ENCODE data around the gene TMEM165.

GRCh38 chr4:55440786-55441185 is 45.0 kb downstream of the TMEM165 start:
- TF ChIP-seq, protein P1, sequence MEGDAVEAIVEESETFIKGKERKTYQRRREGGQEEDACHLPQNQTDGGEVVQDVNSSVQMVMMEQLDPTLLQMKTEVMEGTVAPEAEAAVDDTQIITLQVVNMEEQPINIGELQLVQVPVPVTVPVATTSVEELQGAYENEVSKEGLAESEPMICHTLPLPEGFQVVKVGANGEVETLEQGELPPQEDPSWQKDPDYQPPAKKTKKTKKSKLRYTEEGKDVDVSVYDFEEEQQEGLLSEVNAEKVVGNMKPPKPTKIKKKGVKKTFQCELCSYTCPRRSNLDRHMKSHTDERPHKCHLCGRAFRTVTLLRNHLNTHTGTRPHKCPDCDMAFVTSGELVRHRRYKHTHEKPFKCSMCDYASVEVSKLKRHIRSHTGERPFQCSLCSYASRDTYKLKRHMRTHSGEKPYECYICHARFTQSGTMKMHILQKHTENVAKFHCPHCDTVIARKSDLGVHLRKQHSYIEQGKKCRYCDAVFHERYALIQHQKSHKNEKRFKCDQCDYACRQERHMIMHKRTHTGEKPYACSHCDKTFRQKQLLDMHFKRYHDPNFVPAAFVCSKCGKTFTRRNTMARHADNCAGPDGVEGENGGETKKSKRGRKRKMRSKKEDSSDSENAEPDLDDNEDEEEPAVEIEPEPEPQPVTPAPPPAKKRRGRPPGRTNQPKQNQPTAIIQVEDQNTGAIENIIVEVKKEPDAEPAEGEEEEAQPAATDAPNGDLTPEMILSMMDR (conservative IDR thresholded peaks at IDR 0.05; ENCODE audit: low read depth, low read length) = no peak
- TF ChIP-seq POLR2A (IDR thresholded peaks at IDR 0.05; ENCODE audit: low read depth, low read length) (no peak), USF2 (IDR thresholded peaks at IDR 0.05; ENCODE audit: low read depth, low read length) (no peak), NFE2L2 (IDR thresholded peaks at IDR 0.05; ENCODE audit: low read depth, low read length) (no peak), MXI1 (IDR thresholded peaks at IDR 0.05; ENCODE audit: borderline replicate concordance, low read depth, low read length) (no peak), ELK1 (IDR thresholded peaks at IDR 0.05; ENCODE audit: borderline replicate concordance, low read depth, low read length) (no peak), RFX5 (IDR thresholded peaks at IDR 0.05; ENCODE audit: low read depth, low read length) (no peak), MAFK (IDR thresholded peaks at IDR 0.05; ENCODE audit: low read depth, low read length) (no peak), MAZ (IDR thresholded peaks at IDR 0.05; ENCODE audit: borderline replicate concordance, low read depth, low read length) (no peak), RAD21 (IDR thresholded peaks at IDR 0.05; ENCODE audit: low read length) (no peak), SMC3 (IDR thresholded peaks at IDR 0.05; ENCODE audit: low read depth, low read length) (no peak), CEBPB (IDR thresholded peaks at IDR 0.05; ENCODE audit: low read depth, low read length) (no peak)
